ENCODE measurements around the gene IL17RE.

IL17RE gene

DNA sequence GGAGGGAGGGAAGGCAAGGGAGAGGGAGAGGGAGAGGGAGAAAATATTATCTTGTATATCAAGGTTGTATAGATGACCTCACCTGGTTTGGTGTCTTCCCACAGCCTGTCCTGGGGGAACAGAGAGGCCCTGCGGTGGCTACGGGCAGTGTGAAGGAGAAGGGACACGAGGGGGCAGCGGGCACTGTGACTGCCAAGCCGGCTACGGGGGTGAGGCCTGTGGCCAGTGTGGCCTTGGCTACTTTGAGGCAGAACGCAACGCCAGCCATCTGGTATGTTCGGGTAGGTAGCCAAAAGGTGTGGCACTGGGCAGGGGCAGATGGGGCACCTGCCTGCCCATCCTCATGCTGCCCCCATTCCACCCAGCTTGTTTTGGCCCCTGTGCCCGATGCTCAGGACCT, 38.1 kb downstream of the IL17RE start:
- Histone ChIP-seq H3K27ac (no peak overlapping the region), H3K36me3 (peaks cover 40 to 79% (median 64%) of the 10 kb centered on the region in 11 experiments), H3K9ac (no peak overlapping the region), H3K4me2 (no peak overlapping the region), H3K27me3 (no peaks in the 10 kb centered on the region), H3K4me1 (peaks cover 2 to 10% (median 5%) of the 10 kb centered on the region in 10 experiments; a peak in 17 of 20 replicates), H3K4me3 (no peak overlapping the region), H3K9me3 (replicated peaks in 1 of 11) (no peaks in the 10 kb centered on the region), H4K20me1 (peaks cover 0 to 17% (median 0%) of the 10 kb centered on the region in 11 experiments; a peak in 7 of 22 replicates)
- TF ChIP-seq Cebpa-rat (IDR thresholded peaks at IDR 0.05), result no peak

DNA sequence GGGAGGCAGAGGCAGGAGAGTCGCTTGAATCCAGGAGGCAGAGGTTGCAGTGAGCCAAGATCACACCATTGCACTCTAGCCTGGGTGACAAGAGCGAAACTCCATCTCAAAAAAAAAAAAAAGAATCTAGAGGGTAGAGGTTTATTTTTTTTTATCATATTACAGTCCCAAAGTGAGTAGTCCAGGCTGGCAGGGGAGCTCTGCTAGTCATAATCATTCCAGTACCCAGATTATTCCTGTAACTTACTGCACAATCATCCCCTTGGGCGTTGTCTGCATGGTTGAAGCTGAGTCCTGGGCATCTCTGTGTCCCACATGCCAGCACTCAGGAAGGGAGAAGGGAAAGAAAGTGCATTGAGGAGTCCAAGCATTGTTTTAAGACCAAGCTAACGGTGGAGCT, 39.5 kb downstream of the IL17RE start:
- peaks cover 0 to 4% (median 0%) of the 10 kb centered on the region in 11 experiments; a peak in 1 of 22 replicates for H3K9me3 ChIP-seq (replicated peaks in 1 of 11)
- no peak overlapping the region for H3K4me3 ChIP-seq
- no peak overlapping the region for H3K4me2 ChIP-seq
- H3K27ac ChIP-seq, result no peak overlapping the region
- H3K4me1 ChIP-seq, result no peaks in the 10 kb centered on the region
- H3K36me3 ChIP-seq, result peaks cover 45 to 80% (median 65%) of the 10 kb centered on the region in 11 experiments
- peaks cover 0 to 19% (median 0%) of the 10 kb centered on the region in 11 experiments; a peak in 7 of 22 replicates for H4K20me1 ChIP-seq
- no peaks in the 10 kb centered on the region for H3K27me3 ChIP-seq
- H3K9ac ChIP-seq, result no peak overlapping the region
- no peak for TF ChIP-seq Cebpa-rat (IDR thresholded peaks at IDR 0.05)

GRCh38 chr3:9942934-9943690, 40.5 kb downstream of the IL17RE start:
- TF ChIP-seq Cebpa-rat (IDR thresholded peaks at IDR 0.05), result no peak
- Histone ChIP-seq H3K9ac (no peak overlapping the region), H3K9me3 (replicated peaks in 1 of 11) (peaks cover 0 to 4% (median 0%) of the 10 kb centered on the region in 11 experiments; a peak in 1 of 22 replicates), H3K36me3 (peaks cover 41 to 79% (median 57%) of the 10 kb centered on the region in 11 experiments), H3K4me3 (no peak overlapping the region), H3K4me1 (no peaks in the 10 kb centered on the region), H4K20me1 (peaks cover 0 to 29% (median 0%) of the 10 kb centered on the region in 11 experiments; a peak in 5 of 22 replicates), H3K27ac (no peak overlapping the region), H3K27me3 (no peaks in the 10 kb centered on the region), H3K4me2 (no peak overlapping the region)

GRCh38 chr3:9944271-9944670, 41.6 kb downstream of the IL17RE start:
- Histone ChIP-seq H3K9ac (no peak overlapping the region), H3K4me3 (no peak overlapping the region), H3K27me3 (no peaks in the 10 kb centered on the region), H3K9me3 (replicated peaks in 1 of 11) (peaks cover 0 to 4% (median 0%) of the 10 kb centered on the region in 11 experiments; a peak in 1 of 22 replicates), H3K27ac (0 out of 22 replicates have a peak overlapping the region, but pooled peaks of 1 of the 11 experiments have one; percentile 18), H3K4me2 (no peak overlapping the region), H3K36me3 (peaks cover 43 to 83% (median 63%) of the 10 kb centered on the region in 11 experiments), H4K20me1 (peaks cover 0 to 38% (median 0%) of the 10 kb centered on the region in 11 experiments; a peak in 5 of 22 replicates), H3K4me1 (no peaks in the 10 kb centered on the region)
- TF ChIP-seq Cebpa-rat (IDR thresholded peaks at IDR 0.05), result no peak

GRCh38 chr3:9945358-9945757, 42.7 kb downstream of the IL17RE start:
- H3K27ac ChIP-seq, result no peak overlapping the region
- peaks cover 0 to 4% (median 0%) of the 10 kb centered on the region in 11 experiments; a peak in 1 of 22 replicates for H3K9me3 ChIP-seq (replicated peaks in 1 of 11)
- H4K20me1 ChIP-seq, result peaks cover 0 to 48% (median 0%) of the 10 kb centered on the region in 11 experiments; a peak in 5 of 22 replicates
- no peaks in the 10 kb centered on the region for H3K27me3 ChIP-seq
- no peak overlapping the region for H3K4me2 ChIP-seq
- TF ChIP-seq Cebpa-rat (IDR thresholded peaks at IDR 0.05), result no peak
- no peak overlapping the region for H3K9ac ChIP-seq
- peaks cover 0 to 7% (median 4%) of the 10 kb centered on the region in 10 experiments; a peak in 11 of 20 replicates for H3K4me1 ChIP-seq
- no peak overlapping the region for H3K4me3 ChIP-seq
- H3K36me3 ChIP-seq, result peaks cover 43 to 89% (median 63%) of the 10 kb centered on the region in 11 experiments

GRCh38 chr3:9946112-9947024, 43.7 kb downstream of the IL17RE start:
- H3K27me3 ChIP-seq, result no peaks in the 10 kb centered on the region
- H3K9ac ChIP-seq, result no peak overlapping the region
- H3K4me3 ChIP-seq, result no peak overlapping the region
- peaks cover 8 to 17% (median 14%) of the 10 kb centered on the region in 10 experiments for H3K4me1 ChIP-seq
- peaks cover 0 to 48% (median 0%) of the 10 kb centered on the region in 11 experiments; a peak in 5 of 22 replicates for H4K20me1 ChIP-seq
- no peak for TF ChIP-seq Cebpa-rat (IDR thresholded peaks at IDR 0.05)
- no peak overlapping the region for H3K27ac ChIP-seq
- no peak overlapping the region for H3K4me2 ChIP-seq
- H3K36me3 ChIP-seq, result peaks cover 36 to 81% (median 55%) of the 10 kb centered on the region in 11 experiments
- peaks cover 0 to 4% (median 0%) of the 10 kb centered on the region in 11 experiments; a peak in 1 of 22 replicates for H3K9me3 ChIP-seq (replicated peaks in 1 of 11)

GRCh38 chr3:9947025-9947995, 44.7 kb downstream of the IL17RE start:
- Histone ChIP-seq H3K4me3 (no peak overlapping the region), H3K4me2 (no peak overlapping the region)
- no peak for TF ChIP-seq Cebpa-rat (IDR thresholded peaks at IDR 0.05)

DNA sequence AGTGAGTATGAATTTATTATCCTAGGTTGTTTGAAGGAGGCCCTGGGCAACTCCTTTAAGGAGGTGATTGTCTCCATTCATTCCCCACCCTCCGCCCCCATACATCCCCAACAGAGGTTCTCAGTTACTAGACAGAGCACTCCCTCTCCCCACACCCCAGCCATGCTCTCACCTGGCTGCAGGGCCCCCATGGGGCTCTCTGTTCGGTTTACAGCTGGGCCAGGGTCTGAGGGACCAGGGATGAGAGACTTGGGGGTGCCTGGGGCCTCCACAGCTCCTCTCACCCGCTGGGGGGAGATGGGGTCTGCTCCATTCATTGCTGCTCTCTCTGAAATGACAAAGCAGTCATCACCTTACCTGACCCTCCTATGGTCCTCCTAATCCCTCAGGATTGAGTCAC, 45.9 kb downstream of the IL17RE start:
- H3K4me2 ChIP-seq, result no peak overlapping the region
- no peaks in the 10 kb centered on the region for H3K27me3 ChIP-seq
- H3K9ac ChIP-seq, result peak overlapping the region in 1 of 11 experiments; percentile 23; a peak in 1 of 22 replicates
- peaks cover 21 to 60% (median 35%) of the 10 kb centered on the region in 11 experiments for H3K36me3 ChIP-seq
- peaks cover 13 to 36% (median 30%) of the 10 kb centered on the region in 10 experiments for H3K4me1 ChIP-seq
- no peak overlapping the region for H3K4me3 ChIP-seq
- H3K27ac ChIP-seq, result no peak overlapping the region
- peaks cover 0 to 4% (median 0%) of the 10 kb centered on the region in 11 experiments; a peak in 1 of 22 replicates for H3K9me3 ChIP-seq (replicated peaks in 1 of 11)
- peaks cover 0 to 33% (median 0%) of the 10 kb centered on the region in 11 experiments; a peak in 5 of 22 replicates for H4K20me1 ChIP-seq
- TF ChIP-seq Cebpa-rat (IDR thresholded peaks at IDR 0.05), result no peak

More at GRCh38 chr3:9947025-9947995, 44.7 kb downstream of the IL17RE start:
- H3K27me3 ChIP-seq, result no peaks in the 10 kb centered on the region
- peaks cover 0 to 4% (median 0%) of the 10 kb centered on the region in 11 experiments; a peak in 1 of 22 replicates for H3K9me3 ChIP-seq (replicated peaks in 1 of 11)
- H4K20me1 ChIP-seq, result peaks cover 0 to 46% (median 0%) of the 10 kb centered on the region in 11 experiments; a peak in 5 of 22 replicates
- H3K36me3 ChIP-seq, result peaks cover 33 to 72% (median 48%) of the 10 kb centered on the region in 11 experiments
- H3K4me1 ChIP-seq, result peaks cover 13 to 24% (median 21%) of the 10 kb centered on the region in 10 experiments
- H3K9ac ChIP-seq, result no peak overlapping the region
- no peak overlapping the region for H3K27ac ChIP-seq
